ENCODE results near the gene OR1N2. TPM values are rescaled to one million over a fixed set of nuclear protein-coding genes. Genes with fewer than 3 reads are reported as not detected.

The OR1N2 gene
- total and polyA plus RNA-seq, 2 of the 8 experiments (the other 6 are each of a cell fraction or from before 2014, with no cell fraction given) = not detected

GRCh38 chr9:122551371-122551770, 1.5 kb upstream of the OR1N2 start:
- Histone ChIP-seq H4K91ac (replicated peaks; ENCODE audit: insufficient read length, low read length) (no peak overlapping the region), H2BK15ac (ENCODE audit: low read length) (no peak overlapping the region), H2BK12ac (ENCODE audit: low read depth, low read length) (no peak overlapping the region), H3K4me2 (ENCODE audit: insufficient read depth in 1 of 2, low read depth in 2 of 2, low read length in 2 of 2) (no peak overlapping the region), H2BK120ac (replicated peaks; ENCODE audit: low read depth, low read length) (no peak overlapping the region), H3K14ac (ENCODE audit: insufficient read length) (no peak overlapping the region), H3K18ac (ENCODE audit: extremely low read depth, low read length) (no peak overlapping the region), H3K4me3 (ENCODE audit: extremely low read depth in 1 of 4, insufficient read depth in 2 of 4, low read depth in 3 of 4, low read length in 4 of 4) (no peak overlapping the region), H3K4me1 (replicated peaks in 1 of 4; ENCODE audit: control insufficient read depth in 3 of 4, insufficient read depth in 4 of 4, low read length in 3 of 4) (no peaks in the 10 kb centered on the region), H4K8ac (ENCODE audit: extremely low read depth, insufficient read depth, low read length) (no peak overlapping the region), H2BK5ac (ENCODE audit: low read depth, low read length) (no peak overlapping the region), H3K36me3 (ENCODE audit: control insufficient read depth in 2 of 4, insufficient read depth in 4 of 4, low read length in 3 of 4) (no peaks in the 10 kb centered on the region; a peak in 1 of 8 replicates), H4K5ac (ENCODE audit: insufficient read length, low read depth, low read length) (no peak overlapping the region), H3K79me2 (ENCODE audit: control insufficient read depth in 1 of 2, insufficient read depth in 2 of 2, low read length in 2 of 2) (no peaks in the 10 kb centered on the region), H3K27me3 (replicated peaks in 1 of 4; ENCODE audit: control insufficient read depth in 3 of 4, extremely low read depth in 1 of 4, insufficient read depth in 3 of 4, low read length in 3 of 4) (no peaks in the 10 kb centered on the region), H3K9ac (replicated peaks in 1 of 4; ENCODE audit: extremely low read depth in 1 of 4, low read depth in 3 of 4, low read length in 3 of 4) (no peak overlapping the region), H3K9me3 (ENCODE audit: insufficient read depth in 2 of 2, low read depth in 1 of 2, low read length in 1 of 2) (peaks cover 40 to 54% of the 10 kb centered on the region in 2 experiments), H3K23me2 (ENCODE audit: low read depth, low read length) (no peaks in the 10 kb centered on the region; the same call in 1 of the 2 replicates), H2BK20ac (ENCODE audit: low read length) (no peak overlapping the region), H3K23ac (ENCODE audit: insufficient read length) (no peak overlapping the region), H2AFZ (ENCODE audit: low read length) (no peak overlapping the region), H3K4ac (replicated peaks; ENCODE audit: insufficient read length, low read depth, low read length) (no peak overlapping the region), H3K56ac (replicated peaks; ENCODE audit: insufficient read length, low read depth, low read length) (no peak overlapping the region), H3K79me1 (ENCODE audit: low read depth, low read length) (no peaks in the 10 kb centered on the region), H2AK5ac (ENCODE audit: low read depth, low read length) (no peak overlapping the region), H3K27ac (ENCODE audit: low read depth, low read length) (no peak overlapping the region), H4K20me1 (replicated peaks in 1 of 2; ENCODE audit: control insufficient read depth in 1 of 2, insufficient read depth in 2 of 2, low read length in 2 of 2) (no peaks in the 10 kb centered on the region)
- 72% methylated on average over 5 of the region's 5 CpGs; no CpG with 5 or more reads in 1 of the 2 experiments for WGBS, 2 experiments (ENCODE audit: extremely low coverage in 1 of 2, insufficient coverage in 1 of 2, insufficient read length in 1 of 2, insufficient replicate concordance in 2 of 2, low coverage in 1 of 2, low lambda C conversion rate in 2 of 2, missing lambda C conversion rate in 1 of 2)
- CTCF ChIA-PET (ENCODE audit: partially characterized antibody) = no interaction called here
- TF ChIP-seq TAF7 (optimal IDR thresholded peaks at IDR 0.05; ENCODE audit: borderline replicate concordance, low read depth, low read length) (no peak), BACH1 (IDR thresholded peaks at IDR 0.05; ENCODE audit: low read length) (no peak), CEBPB (IDR thresholded peaks at IDR 0.05; ENCODE audit: low read depth, low read length) (no peak), KDM5A (IDR thresholded peaks at IDR 0.05; ENCODE audit: low read length) (no peak), CREB1 (IDR thresholded peaks at IDR 0.05) (no peak), SP4 (IDR thresholded peaks at IDR 0.05; ENCODE audit: low read length) (no peak)
- DNase-seq (ENCODE audit: low read depth in 1 of 2, low spot score in 2 of 2) (no peak), FAIRE-seq (no peak)
- POLR2A ChIA-PET (ENCODE audit: partially characterized antibody) = no interaction called here

Measured in H1 (cell line).